ENCODE measurements around the gene REL.

Gene REL

GRCh38 chr2:60906395-60906794 lies 25.0 kb downstream of the REL start:
- in situ Hi-C loops (cut with HindIII; ENCODE audit: low sequenced_read_pairs), result no loop called here

GRCh38 chr2:60907329-60907728 lies 26.0 kb downstream of the REL start:
- in situ Hi-C loops (cut with HindIII; ENCODE audit: low sequenced_read_pairs), result no loop called here

DNA sequence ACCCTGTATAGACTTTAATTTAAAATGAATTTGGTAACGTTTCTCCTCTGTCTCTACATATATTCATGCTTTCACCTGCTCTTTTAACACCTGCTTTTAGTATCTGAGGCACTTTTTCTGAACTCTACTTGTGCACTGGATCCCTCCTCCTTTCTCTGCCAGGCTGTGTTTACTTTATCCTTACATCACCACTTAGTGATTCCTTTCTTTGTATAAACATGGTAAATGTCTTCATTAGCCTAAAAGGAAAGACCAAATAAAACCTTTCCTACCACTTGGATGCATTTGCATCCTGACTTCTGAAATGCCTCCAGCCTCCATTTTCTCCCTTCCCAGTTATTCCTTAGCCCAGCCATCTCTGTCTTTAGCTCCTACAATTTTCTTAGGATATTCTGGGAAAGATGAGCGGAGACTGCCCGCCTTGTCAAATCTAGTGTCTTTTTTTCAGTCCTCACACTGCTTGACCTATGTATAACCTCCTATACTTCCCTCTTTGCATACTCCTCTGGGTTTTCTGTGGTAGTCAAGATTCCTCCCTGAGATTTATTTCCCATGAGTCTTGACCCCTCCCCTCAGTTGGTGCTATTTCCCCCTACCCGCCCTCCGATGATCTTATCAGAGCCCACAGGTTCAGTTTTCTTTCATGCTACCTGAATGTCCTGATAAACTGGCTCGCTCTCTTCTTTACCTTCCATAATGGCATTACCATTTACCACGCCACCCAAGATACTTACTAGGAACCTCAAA lies 44.8 kb downstream of the REL start:
- in situ Hi-C loops (cut with HindIII; ENCODE audit: low sequenced_read_pairs), result no loop called here

GRCh38 chr2:60926741-60927552 lies 45.6 kb downstream of the REL start:
- in situ Hi-C loops (cut with HindIII; ENCODE audit: low sequenced_read_pairs), result no loop called here

- in situ Hi-C loops (cut with HindIII; ENCODE audit: low sequenced_read_pairs), result loop anchor here (5.0 kb wide), 1 partner anchor 70 kb away; no protein-coding TSS in a partner anchor
Measured at GRCh38 chr2:60932061-60932460, 50.7 kb downstream of the REL start.

GRCh38 chr2:60932954-60933353 lies 51.6 kb downstream of the REL start:
- in situ Hi-C loops (cut with HindIII; ENCODE audit: low sequenced_read_pairs), result loop anchor here (5.0 kb wide), 1 partner anchor 71 kb away; no protein-coding TSS in a partner anchor

GRCh38 chr2:60934165-60934722 lies 52.9 kb downstream of the REL start:
- in situ Hi-C loops (cut with HindIII; ENCODE audit: low sequenced_read_pairs), result loop anchor here (5.0 kb wide), 1 partner anchor 72 kb away; no protein-coding TSS in a partner anchor

GRCh38 chr2:60936757-60937156 lies 55.4 kb downstream of the REL start:
- in situ Hi-C loops (cut with HindIII; ENCODE audit: low sequenced_read_pairs), result no loop called here

- in situ Hi-C loops (cut with HindIII; ENCODE audit: low sequenced_read_pairs), result no loop called here
Measured at GRCh38 chr2:60938301-60938700, 56.9 kb downstream of the REL start.

DNA sequence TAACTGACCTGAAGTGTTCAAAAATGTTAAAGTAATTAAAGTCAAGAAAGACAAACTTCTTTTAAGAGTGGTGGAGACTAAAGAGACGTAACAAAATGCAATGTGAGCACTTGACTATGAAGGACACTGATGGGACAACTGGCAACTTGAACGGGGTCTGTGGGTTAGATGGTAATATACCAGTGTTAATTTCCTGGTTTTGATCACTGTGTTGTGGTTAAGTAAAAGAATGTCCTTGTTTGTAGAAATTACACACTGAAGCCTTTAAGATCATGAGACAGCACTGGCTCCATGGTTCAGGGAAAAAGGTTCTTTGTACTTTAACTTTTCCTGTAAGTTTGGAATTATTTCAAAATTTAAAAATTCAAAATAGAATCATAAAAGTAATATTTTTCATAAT lies 58.2 kb downstream of the REL start:
- in situ Hi-C loops (cut with HindIII; ENCODE audit: low sequenced_read_pairs), result no loop called here

DNA sequence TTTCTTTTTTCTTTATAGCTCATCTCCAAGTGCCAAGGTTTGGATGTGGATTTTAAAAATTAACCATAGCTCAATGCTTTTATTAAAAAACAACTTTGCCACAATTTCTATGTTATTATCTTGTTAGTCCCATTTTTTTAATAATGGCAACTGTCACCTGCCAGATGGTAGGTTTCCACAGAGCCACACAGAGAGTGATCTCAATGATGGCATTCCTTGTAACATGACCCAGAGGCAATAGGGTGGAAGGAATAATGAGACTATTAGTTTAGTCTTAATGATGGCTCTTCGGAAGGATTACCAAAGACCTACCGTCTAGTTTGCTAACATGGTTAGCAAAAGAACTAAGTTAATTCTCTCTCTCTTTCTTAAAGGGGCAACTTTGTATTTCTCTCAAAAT lies 64.0 kb downstream of the REL start:
- in situ Hi-C loops (cut with HindIII; ENCODE audit: low sequenced_read_pairs), result loop anchor here (5.0 kb wide), 1 partner anchor 33 kb away; no protein-coding TSS in a partner anchor

GRCh38 chr2:60947056-60947455 lies 65.7 kb downstream of the REL start:
- in situ Hi-C loops (cut with HindIII; ENCODE audit: low sequenced_read_pairs), result loop anchor here (5.0 kb wide), 1 partner anchor 35 kb away; no protein-coding TSS in a partner anchor

GRCh38 chr2:60948161-60948560 lies 66.8 kb downstream of the REL start:
- in situ Hi-C loops (cut with HindIII; ENCODE audit: low sequenced_read_pairs), result loop anchor here (5.0 kb wide), 1 partner anchor 36 kb away; no protein-coding TSS in a partner anchor

GRCh38 chr2:60948926-60949579 lies 67.7 kb downstream of the REL start:
- in situ Hi-C loops (cut with HindIII; ENCODE audit: low sequenced_read_pairs), result loop anchor here (5.0 kb wide), 1 partner anchor 37 kb away; no protein-coding TSS in a partner anchor

GRCh38 chr2:60954139-60954538 lies 72.8 kb downstream of the REL start:
- in situ Hi-C loops (cut with HindIII; ENCODE audit: low sequenced_read_pairs), result no loop called here

DNA sequence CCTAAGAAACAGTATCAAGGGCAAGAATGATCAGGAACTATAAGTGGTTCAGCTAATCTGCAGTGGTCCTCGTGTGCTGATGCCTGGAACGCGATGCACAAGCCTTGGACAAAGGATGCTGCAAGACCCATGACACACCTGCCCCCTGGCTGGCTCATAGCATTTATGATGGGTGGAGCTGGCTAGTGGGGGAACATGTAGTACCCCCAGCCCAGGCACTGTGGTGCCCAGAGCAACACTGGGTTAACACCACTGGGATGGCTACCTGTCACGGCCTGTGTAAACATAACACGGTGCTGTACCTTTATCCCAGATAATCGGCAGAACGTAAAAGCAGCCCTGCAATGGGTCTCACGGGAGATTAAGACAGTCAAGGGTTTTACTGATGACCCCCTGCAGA lies 75.8 kb downstream of the REL start:
- in situ Hi-C loops (cut with HindIII; ENCODE audit: low sequenced_read_pairs), result no loop called here

GRCh38 chr2:60957643-60958042 lies 76.3 kb downstream of the REL start:
- in situ Hi-C loops (cut with HindIII; ENCODE audit: low sequenced_read_pairs), result no loop called here

DNA sequence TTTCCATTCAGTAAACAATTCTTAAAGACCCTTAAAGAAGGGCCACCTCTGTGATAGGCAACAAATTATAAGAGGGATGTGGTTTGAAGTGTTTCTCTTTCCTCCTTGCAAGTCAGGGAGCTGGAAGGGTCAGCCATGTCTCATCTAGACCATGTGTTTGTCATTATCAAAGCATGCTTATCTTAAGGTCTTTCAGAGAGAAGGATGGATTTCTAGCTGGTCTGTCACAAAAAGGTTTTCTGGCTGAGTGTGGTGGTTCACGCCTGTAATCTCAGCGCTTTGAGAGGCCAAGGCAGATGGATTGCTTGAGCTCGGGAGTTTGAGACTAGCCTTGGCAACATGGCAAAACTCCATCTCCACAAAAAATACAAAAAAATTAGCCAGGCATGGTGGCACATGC lies 77.0 kb downstream of the REL start:
- in situ Hi-C loops (cut with HindIII; ENCODE audit: low sequenced_read_pairs), result no loop called here

GRCh38 chr2:60958800-60959199 lies 77.4 kb downstream of the REL start:
- in situ Hi-C loops (cut with HindIII; ENCODE audit: low sequenced_read_pairs), result no loop called here

- in situ Hi-C loops (cut with HindIII; ENCODE audit: low sequenced_read_pairs), result no loop called here
Measured at GRCh38 chr2:60959501-60959900, 78.1 kb downstream of the REL start.

DNA sequence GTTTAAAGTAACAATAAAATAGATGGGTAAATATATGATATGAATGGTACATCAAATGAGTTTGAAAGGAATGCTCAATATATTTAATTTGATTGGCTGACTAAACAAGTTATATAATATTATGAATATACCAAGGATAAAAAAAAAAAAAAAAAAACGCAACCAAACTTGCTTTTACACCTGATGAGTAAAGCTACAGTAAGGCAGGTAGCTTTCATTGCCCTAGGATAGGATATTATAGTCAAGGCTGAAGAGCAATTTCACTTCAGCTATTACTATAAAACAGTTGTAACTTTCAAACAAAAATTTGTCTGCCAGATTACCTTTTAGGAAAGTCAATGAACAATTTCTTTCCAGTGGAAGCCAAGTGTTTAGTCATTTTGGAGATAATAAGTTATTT lies 79.3 kb downstream of the REL start:
- in situ Hi-C loops (cut with HindIII; ENCODE audit: low sequenced_read_pairs), result no loop called here

All from endothelial cell of hepatic sinusoid (primary cell).